Colon (tissue), 2 donors: Measurements from ENCODE around the gene ZNF211.

Source experiments
- FAIRE-seq: peaks from 2 replicates; lab custom pipeline; 2012; peaks lifted over from hg19 to GRCh38; lab: Jason Lieb, UNC
- donor health status: control.
- donor health status: control.

ZNF211 gene

DNA sequence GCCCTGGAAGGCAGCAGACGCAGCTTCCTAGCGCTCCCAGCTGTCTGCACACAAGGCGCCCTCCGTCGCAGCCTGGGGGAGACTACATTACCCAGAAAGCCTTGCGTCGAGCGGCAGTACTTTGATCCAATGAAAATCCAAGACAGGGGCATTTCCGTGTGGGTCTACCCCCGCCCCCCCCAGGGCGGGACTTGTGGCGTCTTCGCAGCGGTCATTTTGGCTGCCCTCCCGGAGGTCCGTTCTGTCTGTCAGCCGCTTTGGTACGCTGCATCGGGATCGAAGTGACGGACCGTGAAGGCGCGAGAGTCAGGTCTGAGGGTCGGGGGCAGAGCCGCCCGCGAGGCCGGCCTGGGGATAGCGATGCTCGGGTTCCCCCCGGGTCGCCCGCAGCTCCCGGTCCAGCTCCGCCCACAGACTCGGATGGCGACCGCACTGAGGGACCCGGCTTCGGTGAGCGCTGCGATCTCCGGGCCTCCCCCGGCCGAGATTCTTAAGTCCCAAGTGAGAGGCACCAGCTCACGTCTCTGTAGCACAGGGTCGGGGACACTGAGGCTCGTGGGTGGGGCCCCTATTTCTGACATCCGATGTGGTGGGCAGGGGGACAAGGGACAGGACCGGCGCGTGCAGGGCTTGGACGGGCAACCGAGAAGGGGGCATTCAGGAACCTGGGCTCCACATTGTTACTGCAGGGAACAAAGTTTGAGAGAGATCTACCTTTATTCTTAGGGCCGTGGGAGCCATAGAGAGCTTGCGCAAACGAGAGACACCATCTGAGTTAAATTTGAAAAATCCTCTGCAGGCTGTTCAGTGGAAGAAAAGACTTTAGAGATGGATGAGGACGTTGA lies at the start of gene ZNF211:
ZNF211 (plus strand) TSS at position 182 of the 845 bp plus-strand sequence; CDS start at position 361, 179 bp downstream.
- FAIRE-seq: no peak

DNA sequence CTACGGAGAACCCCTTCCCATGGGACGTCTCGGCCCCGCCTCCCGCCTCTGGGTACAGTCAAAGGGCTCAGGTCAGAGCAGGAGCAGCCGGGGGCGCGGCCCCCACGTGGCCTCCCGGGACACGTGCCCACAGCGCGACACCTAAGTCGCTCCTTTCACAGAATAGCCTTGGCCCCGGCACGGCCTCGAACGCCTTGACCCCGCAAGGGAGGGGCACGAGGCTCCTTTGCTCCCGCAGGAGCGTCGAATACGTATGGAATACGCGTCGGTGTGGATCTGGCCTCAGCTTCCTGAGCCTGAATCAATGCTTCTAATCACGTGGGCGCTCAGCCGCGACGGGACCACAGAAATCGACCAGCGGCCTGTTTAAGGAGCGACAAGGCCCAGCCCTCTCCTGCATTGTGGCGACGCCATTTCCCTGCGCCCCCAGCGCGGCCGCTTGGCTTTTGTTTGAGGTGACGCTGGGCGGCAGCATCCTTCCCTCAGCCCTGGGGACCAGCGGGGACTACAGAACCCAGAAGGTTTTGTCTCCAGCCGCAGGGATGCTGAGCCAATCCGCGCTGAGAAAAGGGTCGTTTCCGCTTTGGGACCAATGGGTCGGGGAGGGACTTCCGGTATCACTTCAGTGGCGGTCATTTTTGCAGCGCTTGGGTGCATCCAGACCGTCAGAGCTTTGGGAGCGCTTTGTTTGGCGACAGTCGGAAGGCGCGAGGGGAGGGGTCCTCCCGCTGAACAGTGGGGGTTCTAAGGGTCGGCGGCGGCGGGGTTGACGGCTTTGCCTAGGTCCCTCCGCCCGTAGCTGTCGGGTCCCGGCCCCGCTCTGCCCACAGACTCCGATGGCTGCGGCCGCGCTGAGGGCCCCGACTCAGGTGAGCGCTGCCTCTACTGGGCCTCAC lies 49.2 kb upstream of the ZNF211 start, which contains the start of gene ZIK1:
ZIK1 (plus strand) TSS at position 625 of the 896 bp plus-strand sequence; CDS start at position 837, 212 bp downstream.
- FAIRE-seq: no peak

DNA sequence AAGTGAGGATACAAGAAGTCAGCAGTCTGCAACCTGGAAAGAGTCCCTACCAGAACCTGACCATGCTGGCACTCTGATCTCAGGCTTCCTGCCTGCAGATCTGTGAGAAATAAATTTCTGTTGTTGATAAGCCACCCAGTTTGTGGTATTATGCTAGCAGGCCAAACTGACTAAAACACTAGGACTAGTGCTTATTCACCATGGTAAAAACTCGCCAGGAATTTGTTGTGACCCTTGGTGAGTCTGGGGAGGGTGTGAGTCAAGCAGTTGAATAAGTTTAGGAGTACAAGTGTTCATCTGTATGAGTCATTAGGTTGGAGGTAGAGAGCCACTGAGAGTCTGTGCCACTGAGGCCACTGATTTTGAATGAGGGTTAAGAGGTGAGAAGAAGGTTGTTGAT lies 45.4 kb upstream of the ZNF211 start:
- FAIRE-seq: no peak

DNA sequence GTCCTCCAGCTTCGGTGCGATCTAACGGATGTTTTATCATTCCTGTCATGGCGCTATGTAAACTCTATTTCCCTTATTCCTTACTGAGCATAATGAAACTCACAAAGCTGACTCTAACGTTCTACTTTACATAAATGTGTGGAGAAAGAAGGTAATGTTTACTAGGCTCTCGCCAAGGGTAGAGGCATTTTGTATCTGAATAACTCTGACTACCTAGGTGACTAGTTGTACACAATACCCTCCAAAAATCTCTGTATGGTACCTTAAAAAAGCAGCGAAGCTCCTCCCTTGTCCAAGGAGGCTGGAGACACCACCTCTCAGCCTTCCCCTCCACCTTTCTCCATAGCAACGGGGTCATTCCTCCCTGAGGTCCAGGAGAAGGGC lies 33.6 kb upstream of the ZNF211 start:
- no peak for FAIRE-seq

DNA sequence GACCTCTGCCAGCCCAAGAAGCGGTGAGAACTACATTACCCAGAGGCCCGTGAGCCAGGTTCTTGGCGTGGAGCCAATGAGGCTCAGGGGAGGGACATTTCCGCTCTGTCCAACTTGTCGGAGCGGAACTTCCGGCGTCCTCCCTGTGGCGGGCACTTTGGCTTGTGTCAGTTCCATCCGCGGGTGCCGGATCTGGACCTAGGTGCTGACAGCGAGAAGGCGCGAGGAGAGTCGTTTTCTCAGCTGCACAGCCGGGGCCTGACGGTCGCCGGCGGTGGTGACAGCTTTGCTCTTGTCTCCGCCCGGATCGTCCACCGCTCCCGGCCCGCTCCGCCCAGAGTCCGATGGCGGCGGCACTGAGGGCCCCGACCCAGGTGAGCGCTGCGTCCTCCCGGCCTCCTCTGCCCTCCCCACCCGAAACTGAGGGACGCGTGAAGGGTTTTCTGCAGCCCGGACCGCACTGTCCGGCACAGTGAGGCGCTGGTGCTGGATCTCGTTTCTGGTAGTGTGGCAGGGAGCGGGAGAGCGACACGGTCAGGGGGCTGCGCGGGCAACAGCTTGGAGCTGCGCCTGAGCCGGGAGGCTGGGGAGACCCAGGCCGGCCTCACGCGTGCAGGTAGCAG lies 33.1 kb upstream of the ZNF211 start, which contains the start of gene ZNF530:
ZNF530 (plus strand) TSS at position 125 of the 623 bp plus-strand sequence. CDS start 4,461 bp downstream, outside the sequence.
- no peak for FAIRE-seq

DNA sequence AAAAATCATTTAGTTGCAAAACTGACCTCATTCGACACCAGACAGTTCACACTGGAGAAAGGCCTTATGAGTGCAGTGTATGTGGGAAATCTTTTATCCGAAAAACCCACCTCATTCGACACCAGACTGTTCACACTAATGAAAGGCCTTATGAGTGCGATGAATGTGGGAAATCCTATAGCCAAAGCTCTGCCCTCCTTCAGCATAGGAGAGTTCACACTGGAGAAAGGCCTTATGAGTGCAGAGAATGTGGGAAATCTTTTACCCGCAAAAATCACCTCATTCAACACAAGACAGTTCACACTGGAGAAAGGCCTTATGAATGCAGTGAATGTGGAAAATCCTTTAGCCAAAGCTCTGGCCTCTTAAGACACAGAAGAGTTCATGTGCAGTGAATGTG lies 26.0 kb upstream of the ZNF211 start:
- FAIRE-seq: no peak

DNA sequence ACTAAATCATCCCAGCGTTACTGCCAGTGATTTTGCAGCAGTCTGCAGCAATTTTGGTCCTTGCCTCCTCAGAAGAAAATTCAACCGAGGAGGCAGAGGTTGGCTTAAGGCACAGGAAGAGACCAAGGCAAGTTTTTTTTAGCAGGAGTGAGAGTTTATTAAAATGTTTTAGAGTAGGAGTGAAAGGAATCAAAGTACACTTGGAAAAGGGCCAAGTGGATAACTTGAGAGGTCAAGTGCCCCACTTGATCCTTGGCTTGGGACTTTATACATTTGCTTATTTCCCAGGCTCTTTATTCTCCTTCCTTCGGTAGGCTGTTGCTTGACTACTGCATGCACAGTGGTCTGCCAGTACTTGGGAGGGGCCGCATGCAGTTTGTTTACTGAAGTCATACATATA lies 21.9 kb upstream of the ZNF211 start:
- no peak for FAIRE-seq

DNA sequence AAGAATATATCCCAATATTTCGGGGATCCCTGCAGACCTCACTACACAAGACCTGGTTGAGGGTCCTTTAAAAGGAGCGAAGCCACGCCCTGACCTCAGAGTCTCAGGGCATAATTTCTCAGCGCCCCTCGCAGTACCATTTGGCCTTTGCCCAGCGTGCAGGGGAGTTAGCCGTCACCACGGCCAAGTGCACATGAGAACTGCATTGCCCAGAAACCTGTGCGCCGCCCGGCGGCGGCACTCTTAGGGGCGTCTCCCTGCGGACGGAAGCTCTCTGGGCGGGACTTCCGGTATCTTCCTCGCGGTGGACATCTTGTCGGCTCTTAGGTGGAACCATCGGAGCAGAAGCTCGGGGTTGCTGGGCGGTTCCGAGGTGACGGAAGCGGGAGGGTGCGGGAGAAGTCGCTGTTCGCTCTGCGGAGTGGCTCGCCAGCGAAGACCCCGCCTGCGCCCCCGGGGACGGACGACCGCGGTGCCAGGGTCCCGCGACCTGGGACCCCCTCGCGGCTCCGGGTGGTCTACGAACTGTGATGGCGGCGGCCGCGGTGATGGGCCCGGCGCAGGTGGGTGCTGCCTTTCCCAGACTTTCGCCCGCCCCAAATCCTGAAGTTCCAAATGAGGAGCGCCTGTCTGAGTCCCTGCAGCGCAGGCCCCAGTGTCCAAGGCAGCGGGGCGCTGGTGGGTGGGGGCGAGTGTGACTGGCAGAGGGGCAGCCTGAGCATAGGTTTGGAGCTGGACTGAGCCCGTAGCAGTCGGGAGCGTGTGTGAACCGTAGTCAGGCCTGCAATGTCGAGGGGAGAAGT lies 18.8 kb upstream of the ZNF211 start, which contains the start of gene ZNF134:
ZNF134 (plus strand) TSS at position 302 of the 803 bp plus-strand sequence. CDS start 5,227 bp downstream, outside the sequence.
- no peak for FAIRE-seq

DNA sequence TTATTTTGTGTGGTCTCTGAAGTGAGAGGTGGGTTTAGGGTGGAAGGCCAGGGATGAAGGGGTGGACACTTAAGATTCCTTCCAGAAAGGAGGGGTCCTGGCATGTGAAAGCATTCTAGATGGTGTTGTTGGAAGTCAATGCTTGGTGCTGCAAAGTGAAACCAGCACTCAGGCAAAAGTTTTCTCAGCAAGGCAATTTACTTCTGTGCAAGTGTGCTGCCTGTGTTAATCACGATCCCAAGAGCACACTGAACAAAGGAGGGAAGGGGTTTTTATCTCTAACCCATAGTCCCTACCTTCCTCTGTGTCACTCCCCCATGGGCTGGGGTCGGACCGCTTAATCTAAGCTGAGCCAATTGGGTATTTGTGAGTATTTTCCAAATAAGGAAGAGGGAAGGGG lies 17.6 kb upstream of the ZNF211 start:
- no peak for FAIRE-seq

DNA sequence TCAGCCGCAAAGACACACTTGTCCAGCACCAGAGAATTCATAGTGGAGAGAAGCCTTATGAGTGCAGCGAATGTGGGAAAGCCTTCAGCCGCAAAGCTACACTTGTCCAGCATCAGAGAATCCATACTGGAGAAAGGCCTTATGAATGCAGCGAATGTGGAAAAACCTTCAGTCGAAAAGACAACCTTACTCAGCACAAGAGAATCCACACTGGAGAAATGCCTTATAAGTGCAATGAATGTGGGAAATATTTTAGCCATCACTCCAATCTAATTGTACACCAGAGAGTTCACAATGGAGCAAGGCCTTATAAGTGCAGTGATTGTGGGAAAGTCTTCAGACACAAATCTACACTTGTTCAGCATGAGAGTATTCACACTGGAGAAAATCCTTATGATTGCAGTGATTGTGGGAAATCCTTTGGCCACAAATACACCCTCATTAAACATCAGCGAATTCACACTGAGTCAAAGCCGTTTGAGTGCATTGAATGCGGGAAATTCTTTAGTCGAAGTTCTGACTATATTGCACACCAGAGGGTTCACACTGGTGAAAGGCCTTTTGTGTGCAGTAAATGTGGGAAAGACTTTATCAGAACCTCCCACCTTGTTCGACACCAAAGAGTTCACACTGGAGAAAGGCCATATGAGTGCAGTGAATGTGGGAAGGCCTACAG lies 12.2 kb upstream of the ZNF211 start:
- no peak for FAIRE-seq

DNA sequence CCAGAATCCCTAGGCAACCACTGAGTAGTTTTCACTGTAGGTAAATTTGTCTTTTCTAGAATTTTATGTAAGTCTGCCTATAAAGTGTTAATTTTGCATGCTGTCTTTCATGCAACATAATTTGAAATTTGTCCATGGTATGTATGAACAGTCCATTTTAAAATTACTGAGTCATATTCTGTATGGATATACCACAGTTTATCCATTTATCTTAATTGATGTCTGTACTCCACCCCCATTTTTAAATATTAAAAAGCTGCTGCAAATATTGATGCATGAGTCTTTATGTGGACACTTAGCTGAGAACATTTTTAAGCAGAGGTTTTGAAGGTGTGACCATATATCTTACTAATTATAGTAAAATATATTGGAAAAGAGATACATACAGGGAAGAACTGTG lies 9.9 kb upstream of the ZNF211 start:
- FAIRE-seq: no peak

DNA sequence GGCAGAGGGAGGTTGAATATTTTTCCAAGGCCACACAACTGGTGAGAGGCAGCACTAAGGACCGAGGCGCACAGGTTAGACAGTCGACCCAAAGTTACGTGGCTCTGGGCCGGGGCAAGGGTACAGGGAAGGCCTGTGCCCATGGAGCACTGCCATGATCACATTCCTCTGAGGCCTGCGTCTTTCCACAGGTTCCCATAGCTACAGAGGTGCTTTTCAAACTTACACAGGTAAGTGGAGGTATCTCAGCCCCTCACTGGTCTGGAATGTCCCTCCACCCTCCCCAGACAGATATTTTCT lies 814 bp downstream of the ZNF211 start:
- FAIRE-seq: no peak

DNA sequence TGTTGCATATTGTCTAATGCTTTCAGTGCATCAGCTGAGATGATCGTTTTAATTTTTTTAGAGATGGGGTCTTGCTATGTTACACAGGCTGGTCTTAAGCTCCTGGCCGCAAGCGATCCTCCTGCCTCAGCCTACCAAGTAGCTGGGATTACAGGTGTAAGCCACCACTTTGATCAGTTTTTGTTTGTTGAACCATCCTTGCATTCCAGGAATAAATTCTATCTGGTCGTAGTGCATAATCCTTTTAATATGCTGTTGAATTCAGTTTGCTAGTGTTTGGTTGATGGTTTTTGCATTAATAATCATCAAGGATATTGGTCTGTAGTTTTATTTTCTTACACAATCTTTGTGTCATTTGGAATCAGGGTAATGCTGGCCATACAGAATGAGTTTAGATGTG lies 4.4 kb downstream of the ZNF211 start:
- no peak for FAIRE-seq

DNA sequence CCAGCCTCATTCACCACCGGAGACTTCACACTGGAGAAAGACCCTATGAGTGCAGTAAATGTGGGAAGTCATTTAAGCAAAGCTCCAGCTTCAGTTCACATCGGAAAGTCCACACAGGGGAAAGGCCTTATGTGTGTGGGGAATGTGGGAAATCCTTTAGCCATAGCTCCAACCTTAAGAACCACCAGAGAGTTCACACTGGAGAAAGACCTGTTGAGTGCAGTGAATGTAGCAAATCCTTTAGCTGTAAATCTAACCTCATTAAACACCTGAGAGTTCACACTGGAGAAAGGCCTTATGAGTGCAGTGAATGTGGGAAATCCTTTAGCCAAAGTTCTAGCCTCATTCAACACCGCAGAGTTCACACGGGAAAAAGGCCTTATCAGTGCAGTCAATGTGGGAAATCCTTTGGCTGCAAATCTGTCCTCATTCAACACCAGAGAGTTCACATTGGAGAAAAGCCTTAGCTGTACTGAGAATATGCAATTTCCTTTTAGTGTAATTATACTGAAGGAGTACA lies 8.8 kb downstream of the ZNF211 start:
- no peak for FAIRE-seq

DNA sequence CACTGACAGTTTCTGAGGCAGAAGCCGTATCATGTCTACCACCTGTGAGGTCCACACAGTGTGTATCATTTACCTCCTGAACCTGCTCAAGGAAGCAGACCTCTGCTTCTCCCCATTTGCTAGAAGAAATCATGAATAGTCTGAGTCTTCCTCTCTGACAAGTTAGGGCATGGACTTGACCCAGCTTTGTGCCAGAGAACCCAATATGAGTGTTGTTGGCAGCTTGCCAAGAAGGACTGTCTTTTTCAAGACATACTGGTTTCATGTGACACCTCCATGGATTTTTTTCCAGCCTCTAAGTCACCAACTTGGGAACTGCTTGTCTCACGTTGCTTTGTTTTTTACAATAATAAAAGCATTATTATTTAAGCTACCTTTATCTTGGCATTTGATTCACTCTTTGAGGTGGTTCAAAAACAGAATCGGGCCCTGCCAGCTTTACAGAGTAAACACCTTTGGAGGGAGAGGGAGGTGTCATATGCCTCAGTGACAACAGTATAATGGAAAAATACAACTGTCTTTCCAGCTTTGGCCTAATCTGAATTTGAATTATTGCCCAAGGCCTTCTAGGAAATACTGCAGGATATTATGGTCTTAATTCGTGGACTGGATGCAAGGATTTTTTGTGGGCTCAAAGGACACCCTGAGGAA lies 9.6 kb downstream of the ZNF211 start:
- FAIRE-seq: no peak

DNA sequence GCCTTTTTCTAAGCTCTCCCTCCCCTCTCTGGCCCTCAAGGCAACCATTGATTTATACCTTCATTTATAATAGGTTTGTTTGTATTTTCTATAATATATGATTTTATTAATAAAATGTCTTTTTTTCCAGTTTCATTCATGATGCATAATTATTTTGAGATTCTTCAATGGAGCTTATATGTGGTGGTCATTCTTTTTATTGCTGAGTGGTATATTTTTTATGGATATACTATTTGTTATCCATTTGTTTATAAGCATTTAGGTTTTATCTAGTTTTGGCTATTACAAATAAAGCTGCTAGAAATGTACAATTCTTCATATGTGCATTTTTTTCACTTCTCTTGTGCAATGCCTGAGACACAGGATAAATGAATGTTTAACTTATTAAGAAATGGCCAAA lies 10.8 kb downstream of the ZNF211 start:
- FAIRE-seq: no peak

DNA sequence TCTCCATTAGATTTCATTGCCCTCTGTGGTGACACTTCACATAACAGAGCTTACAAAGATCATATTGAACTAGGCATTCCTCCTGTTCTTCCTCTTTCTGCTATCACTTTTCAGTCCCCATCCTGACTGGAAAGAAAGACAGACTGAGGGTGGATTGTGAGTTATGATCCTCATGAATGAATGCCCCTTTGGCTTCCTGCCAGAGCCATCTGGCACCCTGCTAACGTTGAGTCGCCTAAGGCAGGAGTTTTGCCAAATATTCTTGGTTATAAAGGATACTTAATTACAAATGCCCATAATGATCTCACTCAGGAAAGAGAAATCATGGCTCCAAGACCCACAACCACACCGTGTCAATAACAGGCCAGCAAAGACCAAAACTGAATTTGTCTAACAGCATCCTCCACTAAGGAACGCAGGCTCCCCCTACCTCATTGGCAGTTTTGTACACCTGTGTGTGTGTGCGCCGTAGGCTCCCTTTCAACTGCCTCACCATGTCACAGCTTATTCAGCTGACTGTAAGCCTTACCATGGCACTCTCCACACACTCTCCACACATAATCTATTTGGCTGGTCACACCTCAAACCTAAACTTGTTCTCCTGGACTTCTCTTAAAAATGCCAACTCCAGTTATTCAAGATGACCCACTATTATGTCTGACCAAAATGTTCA lies 15.5 kb downstream of the ZNF211 start:
- FAIRE-seq: no peak

DNA sequence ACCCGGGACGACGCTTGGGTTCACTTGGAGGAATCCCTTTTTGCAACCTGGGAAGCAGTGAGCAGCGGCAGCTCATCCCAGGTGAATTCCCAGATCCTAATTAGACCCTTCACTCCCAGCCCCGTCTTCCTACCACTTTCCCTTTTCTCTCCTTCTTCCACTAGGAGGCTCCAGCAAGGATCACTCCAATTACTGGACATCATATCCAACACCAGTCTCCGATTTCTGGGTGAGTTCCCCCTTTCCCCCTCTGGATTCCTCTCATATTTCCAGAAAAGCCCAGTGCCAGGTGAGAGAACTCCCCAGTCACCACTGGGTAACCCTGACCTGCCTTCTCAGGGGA lies 18.7 kb downstream of the ZNF211 start:
- no peak for FAIRE-seq

DNA sequence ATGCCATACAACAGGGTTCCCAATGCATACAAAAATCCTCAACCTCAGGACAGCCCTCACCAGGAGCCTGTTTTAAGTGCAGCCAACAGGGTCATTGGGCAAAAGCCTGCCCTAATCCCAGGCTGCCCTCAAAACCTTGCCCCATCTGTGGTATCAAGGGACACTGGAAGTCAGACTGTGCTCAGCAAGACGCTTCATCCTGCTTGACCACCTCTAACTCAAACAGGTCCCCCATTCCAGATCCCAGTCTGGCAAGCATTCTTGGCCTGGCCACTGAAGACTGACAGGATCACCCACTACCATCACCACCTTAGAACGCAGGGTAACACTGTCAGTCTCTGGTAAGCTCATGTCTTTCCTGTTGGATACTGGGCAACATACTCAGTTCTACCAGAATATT lies 20.7 kb downstream of the ZNF211 start:
- FAIRE-seq: no peak

DNA sequence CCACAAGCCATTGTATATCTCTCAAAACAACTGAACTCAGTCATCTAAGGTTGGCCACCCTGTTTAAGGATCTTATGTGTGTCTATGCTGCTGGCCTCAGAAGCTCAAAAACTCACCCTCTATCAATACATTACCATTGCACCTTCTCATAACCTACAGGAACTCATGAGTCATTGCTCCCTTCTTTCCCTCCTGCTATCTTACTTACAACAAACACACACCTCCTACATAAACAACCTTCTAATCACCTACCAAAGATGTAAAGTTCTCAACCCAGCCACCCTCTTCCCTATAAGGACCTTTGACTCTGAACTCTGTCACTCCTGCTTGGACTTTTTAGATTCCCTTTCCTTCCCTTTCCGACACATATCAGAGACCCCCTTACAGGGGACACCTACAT lies 22.5 kb downstream of the ZNF211 start:
- FAIRE-seq: no peak
